GM13976 (cell line): ENCODE data around the gene MALL.
"Not testable (repeated sequence)": the region's sequence is repeated elsewhere in the genome, so short reads cannot be mapped to it uniquely, and the experiment has no call there.

Source experiments
- DNase-seq: peaks from one replicate; pipeline ENCODE4 v3.0.0; 2012; ENCODE audit warnings: low spot score
- in situ Hi-C: fragments of 300-500 bp; cut with MboI; formaldehyde crosslinking; loops from one replicate; pipeline ENCODE4 v1.12.0; 2022; ENCODE audit warnings: low sequenced_read_pairs, mixed read lengths, inconsistent platforms; ENCODE audit not compliant: unreplicated experiment
- TF ChIP-seq, protein P1 (sequence below): IDR thresholded peaks from 2 replicates; pipeline ENCODE4 v1.5.1; 2012; ENCODE audit warnings: borderline replicate concordance, mild to moderate bottlenecking; ENCODE audit not compliant: insufficient read depth; ENCODE audit errors: extremely low read depth, missing control alignments, control extremely low read depth

The MALL gene

GRCh38 chr2:110099038-110099425 is 16.6 kb downstream of the MALL start:
- TF ChIP-seq, protein P1, sequence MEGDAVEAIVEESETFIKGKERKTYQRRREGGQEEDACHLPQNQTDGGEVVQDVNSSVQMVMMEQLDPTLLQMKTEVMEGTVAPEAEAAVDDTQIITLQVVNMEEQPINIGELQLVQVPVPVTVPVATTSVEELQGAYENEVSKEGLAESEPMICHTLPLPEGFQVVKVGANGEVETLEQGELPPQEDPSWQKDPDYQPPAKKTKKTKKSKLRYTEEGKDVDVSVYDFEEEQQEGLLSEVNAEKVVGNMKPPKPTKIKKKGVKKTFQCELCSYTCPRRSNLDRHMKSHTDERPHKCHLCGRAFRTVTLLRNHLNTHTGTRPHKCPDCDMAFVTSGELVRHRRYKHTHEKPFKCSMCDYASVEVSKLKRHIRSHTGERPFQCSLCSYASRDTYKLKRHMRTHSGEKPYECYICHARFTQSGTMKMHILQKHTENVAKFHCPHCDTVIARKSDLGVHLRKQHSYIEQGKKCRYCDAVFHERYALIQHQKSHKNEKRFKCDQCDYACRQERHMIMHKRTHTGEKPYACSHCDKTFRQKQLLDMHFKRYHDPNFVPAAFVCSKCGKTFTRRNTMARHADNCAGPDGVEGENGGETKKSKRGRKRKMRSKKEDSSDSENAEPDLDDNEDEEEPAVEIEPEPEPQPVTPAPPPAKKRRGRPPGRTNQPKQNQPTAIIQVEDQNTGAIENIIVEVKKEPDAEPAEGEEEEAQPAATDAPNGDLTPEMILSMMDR, result no peak
- no peak for DNase-seq
- in situ Hi-C loops, result no loop called here

DNA sequence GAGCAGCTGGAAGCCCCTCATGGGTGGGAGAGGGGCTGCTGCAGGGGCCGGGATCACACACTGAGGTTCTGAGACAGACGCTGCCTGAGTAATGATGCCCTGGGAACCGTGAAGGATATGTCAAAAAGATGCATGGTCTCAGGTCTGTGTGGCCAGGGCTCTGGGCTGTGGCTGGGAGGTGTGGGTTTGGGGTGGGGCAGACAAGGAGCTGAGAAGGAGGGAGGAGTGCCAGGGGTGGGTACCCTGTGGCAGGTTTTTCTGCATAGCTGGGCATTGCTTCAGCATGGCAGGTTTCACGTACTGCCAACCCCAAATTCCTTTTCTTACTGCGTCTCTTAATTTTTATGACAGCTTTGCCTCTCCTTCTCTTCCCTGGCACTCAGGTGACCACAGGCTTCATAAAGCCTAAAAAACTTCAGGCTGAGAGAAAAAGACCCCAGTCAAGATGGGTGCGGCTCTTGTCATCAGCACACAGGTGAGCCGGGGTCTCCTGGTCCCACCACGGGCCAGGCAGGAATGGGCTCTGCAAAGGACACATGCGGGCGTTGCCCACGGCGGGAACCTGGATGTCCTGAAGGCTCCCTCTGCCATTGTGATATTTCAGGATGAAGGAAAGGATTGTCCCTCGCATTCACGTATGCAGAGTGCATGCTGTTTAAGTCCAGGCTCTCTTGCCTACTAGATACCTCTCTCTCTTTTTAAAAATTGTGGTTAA is 18.0 kb downstream of the MALL start:
- DNase-seq, result no peak
- in situ Hi-C loops, result no loop called here
- TF ChIP-seq, protein P1, result no peak

DNA sequence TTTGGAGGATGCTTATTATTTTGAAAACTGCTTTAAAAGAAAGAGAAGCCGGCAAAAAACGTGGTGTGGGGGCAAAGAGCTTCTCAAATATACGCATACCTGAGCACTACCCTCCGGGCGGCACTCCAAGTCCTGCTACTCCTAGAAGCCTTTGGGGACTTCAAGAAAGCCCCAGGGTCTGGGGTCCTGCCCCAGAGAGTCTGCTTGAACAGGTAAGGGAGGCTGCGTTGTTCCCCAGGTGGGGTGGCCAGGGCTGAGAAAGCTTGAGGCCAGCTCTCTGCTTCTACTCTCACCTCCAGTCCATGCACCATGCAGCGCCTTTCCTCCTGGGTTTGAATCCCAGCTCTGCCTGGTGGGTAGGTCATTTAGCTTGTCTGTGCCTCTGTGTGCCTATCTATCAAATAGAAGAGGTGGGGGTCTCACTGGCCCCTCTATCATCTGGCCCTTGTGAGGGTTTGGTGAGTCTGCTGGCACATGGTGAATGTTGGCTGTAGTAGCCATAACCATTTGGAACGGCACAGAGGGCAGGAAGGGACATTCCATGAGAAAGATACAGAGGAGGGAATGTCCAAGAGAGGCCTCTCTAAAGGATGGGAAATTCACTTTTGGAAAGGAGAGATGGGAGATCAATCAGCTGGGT is 19.5 kb downstream of the MALL start:
- TF ChIP-seq, protein P1, result no peak
- no peak for DNase-seq
- in situ Hi-C loops, result no loop called here

GRCh38 chr2:110094884-110095534 is 20.6 kb downstream of the MALL start:
- in situ Hi-C loops, DNase-seq: not testable (repeated sequence)

DNA sequence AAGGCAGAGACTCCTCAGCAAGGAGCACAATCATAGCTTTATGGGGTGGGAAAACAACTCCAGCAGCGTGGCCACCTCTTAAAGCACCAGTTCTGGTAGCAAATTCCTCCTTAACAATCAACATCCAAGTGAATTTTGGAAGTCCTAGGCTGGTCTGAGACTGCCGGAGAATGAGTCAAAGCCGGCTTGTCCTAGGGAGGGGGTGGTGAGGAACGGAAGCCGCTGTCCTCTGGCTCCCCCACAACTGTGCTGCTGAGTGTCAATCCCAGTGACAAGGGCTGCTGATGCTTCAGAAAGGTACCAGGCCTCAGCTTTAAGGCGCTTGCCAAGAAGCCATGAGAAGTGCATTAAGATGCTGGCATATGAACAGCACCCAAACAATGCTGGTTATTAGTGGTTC is 21.7 kb downstream of the MALL start:
- in situ Hi-C loops, DNase-seq: not testable (repeated sequence)

GRCh38 chr2:110090164-110090563 is 25.5 kb downstream of the MALL start:
- DNase-seq, result not testable (repeated sequence)

GRCh38 chr2:110083757-110084156 is 31.9 kb downstream of the MALL start:
- in situ Hi-C loops, DNase-seq: not testable (repeated sequence)

More at GRCh38 chr2:110090164-110090563, 25.5 kb downstream of the MALL start:
- in situ Hi-C loops, result not testable (repeated sequence)

DNA sequence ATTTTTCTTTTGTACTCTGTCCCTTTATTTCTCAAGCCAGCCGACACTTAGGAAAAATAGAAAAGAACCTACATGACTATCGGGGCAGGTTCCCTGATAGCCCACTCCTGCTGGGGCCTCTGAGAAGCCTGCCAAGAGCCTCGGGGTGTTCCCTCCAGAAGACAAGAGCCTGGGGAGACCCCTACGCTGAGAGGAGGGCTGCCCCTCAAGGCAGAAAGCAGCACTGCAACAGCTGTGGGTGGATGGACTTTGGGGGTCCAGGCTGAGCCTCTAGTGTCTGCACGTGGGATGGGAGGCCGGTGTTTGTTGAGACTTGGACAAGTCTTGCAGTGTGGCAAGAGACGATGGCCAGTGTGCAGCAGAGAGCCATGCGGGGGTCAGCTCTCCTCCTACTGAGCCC is 32.5 kb downstream of the MALL start:
- in situ Hi-C loops, DNase-seq: not testable (repeated sequence)

GRCh38 chr2:110078104-110078503 is 37.5 kb downstream of the MALL start:
- in situ Hi-C loops, result not testable (repeated sequence)

DNA sequence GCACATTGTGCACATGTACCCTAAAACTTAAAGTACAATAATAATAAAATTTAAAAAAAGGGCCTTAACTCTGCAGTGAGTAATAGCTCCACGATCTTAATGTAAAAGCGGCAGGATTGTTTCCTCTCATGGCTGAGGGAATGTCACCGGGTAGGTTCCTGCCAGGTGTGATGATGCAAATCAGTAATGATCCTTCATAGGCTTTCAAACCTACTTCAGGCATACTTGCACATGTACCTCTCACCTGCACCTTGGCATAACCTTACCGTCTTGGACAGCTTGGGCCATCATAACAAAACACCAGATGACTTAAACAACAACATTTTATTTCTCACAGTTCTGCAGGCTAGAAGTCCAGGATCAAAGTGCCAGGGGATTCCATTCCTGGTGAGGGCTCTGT is 39.7 kb downstream of the MALL start:
- DNase-seq, in situ Hi-C loops: not testable (repeated sequence)

More at GRCh38 chr2:110078104-110078503, 37.5 kb downstream of the MALL start:
- not testable (repeated sequence) for DNase-seq

DNA sequence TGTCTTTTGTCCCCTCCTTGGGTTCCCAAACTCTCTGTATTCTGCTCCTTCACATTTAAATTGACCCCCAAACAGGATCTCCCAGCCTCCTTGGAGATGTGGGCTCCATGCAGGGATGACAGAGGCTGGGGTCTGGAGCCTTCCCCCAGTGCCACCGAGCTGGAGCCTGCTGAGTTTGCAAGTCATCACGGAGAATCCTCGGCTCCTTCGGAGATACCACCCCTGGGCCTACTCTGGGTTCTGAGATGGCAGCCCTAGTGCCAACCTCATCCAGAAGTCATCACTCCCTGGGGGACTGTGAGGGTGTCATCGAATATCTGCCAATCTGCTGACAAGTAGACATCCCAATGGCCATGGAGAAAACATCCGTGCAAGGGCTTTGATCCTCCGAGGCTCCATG is 45.8 kb downstream of the MALL start:
- in situ Hi-C loops, result not testable (repeated sequence)

DNA sequence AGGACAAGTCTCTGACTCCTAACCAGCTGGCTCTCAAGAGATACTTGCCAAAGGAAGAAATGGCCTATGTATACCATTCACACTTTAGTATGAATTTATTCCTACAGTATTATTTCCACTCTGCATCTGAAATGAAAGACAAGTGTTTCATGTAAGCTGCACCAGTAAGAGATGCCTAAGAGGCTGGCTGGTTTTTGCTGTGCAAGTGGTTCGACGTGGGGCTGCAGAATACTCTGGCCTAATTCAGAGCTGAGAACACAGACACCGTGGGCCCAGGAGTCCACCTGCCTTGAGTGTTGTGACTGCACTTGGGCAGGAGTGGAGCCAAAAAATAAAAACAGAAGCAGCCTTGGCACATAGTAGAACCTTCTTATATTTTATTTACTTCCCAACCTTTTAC is 47.5 kb downstream of the MALL start:
- in situ Hi-C loops, DNase-seq: not testable (repeated sequence)

More for the DNA sequence above, 45.8 kb downstream of the MALL start:
- not testable (repeated sequence) for DNase-seq

DNA sequence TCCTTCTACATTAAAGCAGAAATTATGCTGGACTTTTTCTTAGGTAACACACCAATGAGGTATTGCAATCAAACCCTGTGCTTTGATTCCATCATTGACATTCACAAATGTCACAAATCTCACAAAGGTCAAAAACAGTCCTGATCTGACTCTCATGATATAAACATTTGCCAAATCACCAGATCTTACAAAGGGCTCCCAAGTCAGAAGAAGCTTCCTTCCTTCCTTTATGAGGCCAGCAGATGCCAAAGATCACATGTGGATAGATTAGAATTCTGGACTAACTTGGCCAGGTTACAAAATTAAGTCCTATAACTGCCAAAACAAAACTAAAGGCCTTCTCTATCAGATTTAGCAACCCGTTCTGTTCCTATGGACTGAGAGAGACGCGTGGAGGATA is 53.3 kb downstream of the MALL start:
- DNase-seq, in situ Hi-C loops: not testable (repeated sequence)

- DNase-seq, in situ Hi-C loops: not testable (repeated sequence)
These were observed 55.1 kb downstream of the MALL start for GRCh38 chr2:110060550-110060949.

- DNase-seq, in situ Hi-C loops: not testable (repeated sequence)
These were observed 55.8 kb downstream of the MALL start for GRCh38 chr2:110059694-110060358.
